ENCODE measurements around the gene APH1B. TPM values are rescaled to one million over a fixed set of nuclear protein-coding genes. Genes with fewer than 3 reads are reported as not detected.

The APH1B gene
- total RNA-seq, 2 donors from 2014 or later = 4.8 to 6.9 TPM

- no peak for TF ChIP-seq CTCF (IDR thresholded peaks at IDR 0.05)
- Histone ChIP-seq H3K4me1 (peaks cover 0 to 2% of the 10 kb centered on the region in 2 donors), H3K4me3 (no peak overlapping the region), H3K36me3 (no peaks in the 10 kb centered on the region), H3K27me3 (no peaks in the 10 kb centered on the region), H3K27ac (no peak overlapping the region), H3K9me3 (no peaks in the 10 kb centered on the region)
- no peak for DNase-seq (ENCODE audit: low spot score)
Measured at GRCh38 chr15:63296195-63296594, 18.8 kb downstream of the APH1B start.

- Histone ChIP-seq H3K9me3 (no peaks in the 10 kb centered on the region), H3K4me1 (no peaks in the 10 kb centered on the region), H3K36me3 (peaks cover 18% of the 10 kb centered on the region), H3K4me3 (no peak overlapping the region), H3K27ac (no peak overlapping the region), H3K27me3 (no peaks in the 10 kb centered on the region)
- DNase-seq (ENCODE audit: low spot score) = no peak
- TF ChIP-seq CTCF (IDR thresholded peaks at IDR 0.05) = no peak
Measured at GRCh38 chr15:63299943-63300575, 22.7 kb downstream of the APH1B start.

GRCh38 chr15:63301088-63301487, 23.7 kb downstream of the APH1B start:
- H3K27me3 ChIP-seq = no peaks in the 10 kb centered on the region
- H3K4me1 ChIP-seq = no peaks in the 10 kb centered on the region
- H3K27ac ChIP-seq = no peak overlapping the region
- no peak overlapping the region for H3K4me3 ChIP-seq
- no peak for TF ChIP-seq CTCF (IDR thresholded peaks at IDR 0.05)
- H3K36me3 ChIP-seq = peaks cover 28% of the 10 kb centered on the region
- DNase-seq (ENCODE audit: low spot score) = no peak
- H3K9me3 ChIP-seq = no peaks in the 10 kb centered on the region

GRCh38 chr15:63305260-63305659, 27.9 kb downstream of the APH1B start:
- Histone ChIP-seq H3K27me3 (no peaks in the 10 kb centered on the region), H3K9me3 (no peaks in the 10 kb centered on the region), H3K4me3 (no peak overlapping the region), H3K27ac (no peak overlapping the region), H3K36me3 (peaks cover 29% of the 10 kb centered on the region), H3K4me1 (no peaks in the 10 kb centered on the region)
- DNase-seq (ENCODE audit: low spot score) = no peak
- TF ChIP-seq CTCF (IDR thresholded peaks at IDR 0.05) = no peak

- TF ChIP-seq CTCF (IDR thresholded peaks at IDR 0.05) = no peak
- no peak for DNase-seq (ENCODE audit: low spot score)
- Histone ChIP-seq H3K4me1 (no peaks in the 10 kb centered on the region), H3K4me3 (no peak overlapping the region), H3K27me3 (no peaks in the 10 kb centered on the region), H3K36me3 (peaks cover 29% of the 10 kb centered on the region), H3K9me3 (no peaks in the 10 kb centered on the region), H3K27ac (no peak overlapping the region)
Measured at GRCh38 chr15:63306492-63307073, 29.2 kb downstream of the APH1B start.

- no peaks in the 10 kb centered on the region for H3K4me1 ChIP-seq
Measured at GRCh38 chr15:63308491-63308890, 31.1 kb downstream of the APH1B start.

More at GRCh38 chr15:63308491-63308890, 31.1 kb downstream of the APH1B start:
- Histone ChIP-seq H3K9me3 (no peaks in the 10 kb centered on the region), H3K36me3 (peaks cover 17% of the 10 kb centered on the region), H3K27ac (no peak overlapping the region), H3K4me3 (no peak overlapping the region), H3K27me3 (no peaks in the 10 kb centered on the region)
- no peak for TF ChIP-seq CTCF (IDR thresholded peaks at IDR 0.05)
- no peak for DNase-seq (ENCODE audit: low spot score)

Data from right atrium auricular region (tissue), 2 donors.